ENCODE measurements around the gene SLC12A4. TPM values are rescaled to one million over a fixed set of nuclear protein-coding genes. Genes with fewer than 3 reads are reported as not detected.

The SLC12A4 gene
- total and polyA plus RNA-seq, 2 of the 13 experiments (the other 11 are each of a cell fraction or from before 2014, with no cell fraction given), result 65.1 to 84.3 TPM

GRCh38 chr16:67993207-67994039 is 25.0 kb upstream of the SLC12A4 start (continued):
- TF ChIP-seq AHDC1 (CRISPR knock-in tag; IDR thresholded peaks at IDR 0.05; ENCODE audit: borderline replicate concordance) (no peak), ZNF607 (CRISPR knock-in tag; IDR thresholded peaks at IDR 0.05; ENCODE audit: borderline replicate concordance) (peak; percentile 77), ATAD3A (CRISPR knock-in tag; IDR thresholded peaks at IDR 0.05) (0 out of 2 replicates have a peak, but pooled peaks have one; percentile 44), ZNF510 (CRISPR knock-in tag; IDR thresholded peaks at IDR 0.05; ENCODE audit: low read depth) (peak; percentile 66; the same call in 1 of the 2 replicates), SCMH1 (CRISPR knock-in tag; IDR thresholded peaks at IDR 0.05; ENCODE audit: borderline replicate concordance) (no peak), ZMYM3 (CRISPR knock-in tag; IDR thresholded peaks at IDR 0.05) (peak; percentile 71), HCFC1 (IDR thresholded peaks at IDR 0.05; ENCODE audit: low read depth, low read length) (no peak), ZSCAN20 (CRISPR knock-in tag; IDR thresholded peaks at IDR 0.05; ENCODE audit: borderline replicate concordance) (peak; percentile 72; the same call in 1 of the 2 replicates), NFIB (CRISPR knock-in tag; IDR thresholded peaks at IDR 0.05; ENCODE audit: borderline replicate concordance) (no peak), ZNF224 (CRISPR knock-in tag; IDR thresholded peaks at IDR 0.05) (peak; percentile 64; the same call in 1 of the 2 replicates), BRD4 (CRISPR knock-in tag; IDR thresholded peaks at IDR 0.05) (0 out of 2 replicates have a peak, but pooled peaks have one; percentile 78), EED (CRISPR knock-in tag; IDR thresholded peaks at IDR 0.05) (0 out of 2 replicates have a peak, but pooled peaks have one; percentile 38), ZNF121 (CRISPR knock-in tag; IDR thresholded peaks at IDR 0.05) (peak; percentile 51), ARNT2 (CRISPR knock-in tag; IDR thresholded peaks at IDR 0.05; ENCODE audit: low read depth) (no peak), PBX2 (CRISPR knock-in tag; IDR thresholded peaks at IDR 0.05) (no peak), GFI1 (CRISPR knock-in tag; IDR thresholded peaks at IDR 0.05; ENCODE audit: borderline replicate concordance) (peak; percentile 37; the same call in 1 of the 2 replicates), LBX2 (CRISPR knock-in tag; IDR thresholded peaks at IDR 0.05; ENCODE audit: borderline replicate concordance) (peak; percentile 15; the same call in 1 of the 2 replicates), SP5 (CRISPR knock-in tag; IDR thresholded peaks at IDR 0.05; ENCODE audit: borderline replicate concordance, low read depth) (peak; percentile 47; the same call in 1 of the 2 replicates), PPARG (CRISPR knock-in tag; conservative IDR thresholded peaks at IDR 0.05) (peak; percentile 38; the same call in 1 of the 2 replicates)
